Hepatocyte (in vitro differentiated cells): ENCODE data around the gene ZBTB21.

Experiments
- CTCF ChIP-seq: fragments of 200-600 bp; sonication (generic); IDR thresholded peaks from 2 replicates; pipeline ENCODE4 v1.5.1; 2016; ENCODE audit warnings: antibody characterized with exemption, mild to moderate bottlenecking; ENCODE audit not compliant: poor library complexity
- EZH2phosphoT487 ChIP-seq: fragments of 200-600 bp; sonication (generic); IDR thresholded peaks from one replicate; pipeline ENCODE4 v1.6.1; 2018; ENCODE audit warnings: antibody characterized with exemption, mild to moderate bottlenecking, low read depth, moderate library complexity; ENCODE audit not compliant: unreplicated experiment, severe bottlenecking

- TF ChIP-seq CTCF (no peak), EZH2phosphoT487 (no peak)
Measured at GRCh38 chr21:41997657-41998056, 12.5 kb downstream of the ZBTB21 start.
